ENCODE results near the gene BACE2. TPM values are rescaled to one million over a fixed set of nuclear protein-coding genes. Genes with fewer than 3 reads are reported as not detected.

The BACE2 gene
- total and polyA plus RNA-seq, 5 experiments from 2014 or later, result 0.27 to 2.9 (median 1.7) TPM; not detected in 1

DNA sequence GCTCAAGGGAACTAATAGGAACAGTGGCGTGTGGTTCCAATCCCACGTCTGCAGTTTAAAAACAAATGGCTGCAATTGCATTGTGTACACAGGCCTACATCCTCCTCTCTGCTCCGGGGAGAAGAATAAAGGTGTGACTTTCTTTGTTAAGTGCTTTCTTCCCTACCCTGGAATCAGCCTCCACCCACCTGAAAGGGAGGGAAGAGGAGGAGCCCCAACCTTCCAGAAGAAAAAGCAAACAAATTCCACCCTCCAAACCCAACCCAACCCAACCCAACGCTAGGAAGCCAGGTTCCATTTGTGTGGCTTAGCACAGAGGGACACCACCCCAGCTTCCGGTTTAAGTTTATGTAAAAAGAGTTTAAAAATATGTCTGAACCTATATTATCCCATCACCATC is 11.8 kb upstream of the BACE2 start:
- H3K4me3 Mint-ChIP-seq, result no peak overlapping the region
- DNase-seq (no peak), ATAC-seq (no peak)
- H3K9me3 Mint-ChIP-seq, result peaks cover 0 to 14% (median 7%) of the 10 kb centered on the region in 9 donors
- peaks cover 0 to 18% (median 0%) of the 10 kb centered on the region in 3 donors for H3K36me3 Mint-ChIP-seq
- no peaks in the 10 kb centered on the region for H3K4me1 Mint-ChIP-seq
- H3K27me3 Mint-ChIP-seq, result peaks cover 11 to 40% (median 24%) of the 10 kb centered on the region in 5 donors
- POLR2A ChIA-PET, result no interaction called here
- no peak overlapping the region for H3K27ac Mint-ChIP-seq

DNA sequence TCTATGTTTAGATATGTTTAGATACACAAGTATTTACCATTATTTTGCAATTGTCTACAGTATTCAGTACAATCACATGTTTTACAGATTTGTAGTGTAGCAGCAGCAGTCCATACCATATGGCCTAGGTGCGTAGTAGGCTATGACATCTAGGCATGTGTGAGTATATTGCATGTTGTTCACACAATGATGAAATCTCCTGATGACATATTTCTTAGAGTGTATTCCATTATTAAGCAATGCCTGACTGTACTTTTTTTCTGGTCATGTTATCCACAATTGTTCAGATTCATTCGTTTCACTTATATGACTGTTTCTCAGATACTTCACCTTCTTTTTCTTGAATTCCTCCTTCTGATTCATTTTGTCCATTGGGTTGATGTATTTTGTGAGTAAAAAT is 9.9 kb upstream of the BACE2 start:
- DNase-seq, result no peak
- Mint-ChIP-seq H3K9me3 (peaks cover 0 to 14% (median 7%) of the 10 kb centered on the region in 9 donors), H3K4me3 (no peak overlapping the region)

GRCh38 chr21:41160036-41160435 is 7.9 kb upstream of the BACE2 start:
- ATAC-seq, result no peak
- peaks cover 0 to 14% (median 7%) of the 10 kb centered on the region in 9 donors for H3K9me3 Mint-ChIP-seq
- no peak for DNase-seq
- H3K4me3 Mint-ChIP-seq, result no peak overlapping the region
- peaks cover 10 to 51% (median 11%) of the 10 kb centered on the region in 5 donors for H3K27me3 Mint-ChIP-seq
- no peak overlapping the region for H3K27ac Mint-ChIP-seq
- POLR2A ChIA-PET, result no interaction called here
- H3K36me3 Mint-ChIP-seq, result peaks cover 0 to 12% (median 0%) of the 10 kb centered on the region in 3 donors
- H3K4me1 Mint-ChIP-seq, result no peaks in the 10 kb centered on the region

More for the DNA sequence above, 9.9 kb upstream of the BACE2 start:
- no peak for ATAC-seq
- peaks cover 12 to 50% (median 24%) of the 10 kb centered on the region in 5 donors for H3K27me3 Mint-ChIP-seq
- H3K36me3 Mint-ChIP-seq, result peaks cover 0 to 18% (median 0%) of the 10 kb centered on the region in 3 donors
- H3K27ac Mint-ChIP-seq, result no peak overlapping the region
- POLR2A ChIA-PET, result no interaction called here
- H3K4me1 Mint-ChIP-seq, result no peaks in the 10 kb centered on the region

DNA sequence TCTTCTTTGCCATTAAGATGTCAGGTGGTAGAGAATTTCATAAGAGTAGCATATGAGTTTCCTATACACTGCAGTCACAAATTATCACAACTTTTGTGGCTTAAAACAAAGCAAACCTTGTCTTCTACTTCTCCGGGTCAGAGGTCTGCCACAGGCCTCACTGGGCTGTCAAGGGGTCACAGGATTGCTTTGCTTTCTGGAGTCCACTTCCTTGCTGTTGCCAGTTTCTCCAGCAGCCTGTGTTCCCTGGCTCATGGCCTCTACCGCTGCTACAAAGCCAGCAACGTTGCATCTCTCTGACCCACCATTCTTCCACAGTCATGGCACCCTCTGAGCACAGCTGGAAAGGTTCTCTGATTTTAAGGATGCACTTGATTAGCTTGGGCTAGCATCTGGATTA is 6.5 kb upstream of the BACE2 start:
- H3K27me3 Mint-ChIP-seq, result peaks cover 18 to 65% (median 24%) of the 10 kb centered on the region in 5 donors

DNA sequence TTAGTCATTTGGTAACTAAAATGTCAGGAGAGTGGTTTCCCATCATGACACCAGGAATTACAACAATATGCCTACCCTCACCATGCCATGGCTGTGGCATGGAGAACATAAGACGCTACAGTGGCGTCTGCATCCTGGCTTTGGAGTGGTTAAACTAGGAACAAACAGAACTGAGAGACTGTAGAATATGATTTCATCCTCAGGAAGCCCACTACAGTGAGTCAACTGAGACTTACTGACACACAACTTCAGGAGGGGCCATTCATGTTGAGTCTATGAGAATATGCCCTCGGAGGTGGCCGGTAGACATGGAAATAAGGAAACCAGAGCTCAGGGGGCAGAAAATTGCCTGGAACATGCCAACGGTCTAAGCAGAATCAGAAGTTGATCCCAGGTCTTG is 5.9 kb upstream of the BACE2 start:
- Mint-ChIP-seq H3K27ac (no peak overlapping the region), H3K4me3 (no peak overlapping the region), H3K9me3 (peaks cover 0 to 14% (median 7%) of the 10 kb centered on the region in 9 donors), H3K36me3 (peaks cover 0 to 12% (median 0%) of the 10 kb centered on the region in 3 donors), H3K27me3 (peaks cover 21 to 70% (median 29%) of the 10 kb centered on the region in 5 donors), H3K4me1 (peaks cover 0 to 2% (median 0%) of the 10 kb centered on the region in 4 donors)
- ATAC-seq (no peak), DNase-seq (no peak)
- POLR2A ChIA-PET, result no interaction called here

More for the DNA sequence above, 6.5 kb upstream of the BACE2 start:
- H3K9me3 Mint-ChIP-seq, result peaks cover 0 to 14% (median 7%) of the 10 kb centered on the region in 9 donors
- POLR2A ChIA-PET, result no interaction called here
- ATAC-seq (no peak), DNase-seq (no peak)
- no peak overlapping the region for H3K27ac Mint-ChIP-seq
- H3K36me3 Mint-ChIP-seq, result peaks cover 0 to 12% (median 0%) of the 10 kb centered on the region in 3 donors
- H3K4me1 Mint-ChIP-seq, result no peaks in the 10 kb centered on the region
- H3K4me3 Mint-ChIP-seq, result no peak overlapping the region

DNA sequence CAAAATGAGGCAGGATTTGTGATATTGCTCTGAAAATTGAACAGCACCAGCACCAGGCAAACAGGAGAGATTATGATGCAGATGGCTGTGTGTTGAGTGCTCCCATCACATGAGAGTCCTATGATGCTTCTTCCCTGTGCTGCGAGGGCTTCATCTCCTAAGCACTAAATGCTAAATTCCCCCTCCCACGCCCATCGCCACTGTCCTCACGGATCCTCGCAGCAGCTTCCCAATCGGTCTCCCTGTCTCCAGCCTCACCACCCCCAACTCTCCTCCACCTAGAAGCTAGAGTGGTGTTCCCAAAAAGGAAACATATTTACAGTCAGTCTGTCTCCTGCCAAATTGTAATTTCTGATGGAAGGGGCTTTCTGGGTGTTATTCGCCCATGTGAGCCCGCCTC is 4.9 kb upstream of the BACE2 start:
- POLR2A ChIA-PET, result no interaction called here
- DNase-seq (no peak), ATAC-seq (no peak)
- Mint-ChIP-seq H3K27me3 (peaks cover 21 to 70% (median 29%) of the 10 kb centered on the region in 5 donors), H3K36me3 (peaks cover 0 to 12% (median 0%) of the 10 kb centered on the region in 3 donors), H3K27ac (no peak overlapping the region), H3K9me3 (peaks cover 0 to 10% (median 6%) of the 10 kb centered on the region in 9 donors), H3K4me3 (no peak overlapping the region), H3K4me1 (peaks cover 0 to 2% (median 0%) of the 10 kb centered on the region in 4 donors)

DNA sequence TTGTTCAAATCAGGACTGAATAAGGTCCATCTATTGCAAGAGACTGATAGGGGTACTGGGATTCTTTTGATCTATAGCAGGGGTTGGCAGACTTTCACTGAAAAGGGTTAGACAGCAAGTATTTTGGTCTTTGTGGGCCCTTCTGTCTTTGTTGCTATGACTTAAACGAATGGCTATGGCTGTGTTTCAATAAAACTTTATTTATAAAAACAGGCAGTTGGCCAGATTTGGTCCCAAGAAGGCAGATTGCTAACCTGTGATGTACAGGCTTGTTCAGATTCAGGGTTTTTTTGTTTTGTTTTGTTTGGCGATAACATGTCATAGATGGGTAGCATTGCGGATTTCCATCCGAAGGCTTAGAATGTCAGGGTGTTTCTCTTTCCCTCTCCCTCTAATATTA is 3.9 kb upstream of the BACE2 start:
- Mint-ChIP-seq H3K9me3 (peaks cover 0 to 3% (median 0%) of the 10 kb centered on the region in 9 donors), H3K27ac (no peak overlapping the region), H3K4me1 (peaks cover under 1 to 4% (median 3%) of the 10 kb centered on the region in 4 donors), H3K36me3 (peaks cover 0 to 3% (median 0%) of the 10 kb centered on the region in 3 donors), H3K27me3 (peaks cover 16 to 64% (median 25%) of the 10 kb centered on the region in 5 donors), H3K4me3 (no peak overlapping the region)
- DNase-seq, result no peak
- no peak for ATAC-seq
- POLR2A ChIA-PET, result no interaction called here

GRCh38 chr21:41164981-41165655 is 2.8 kb upstream of the BACE2 start:
- Mint-ChIP-seq H3K9me3 (no peaks in the 10 kb centered on the region), H3K27me3 (peaks cover 24 to 66% (median 32%) of the 10 kb centered on the region in 5 donors), H3K4me3 (peak overlapping the region in 2 of 10 donors; percentile 18 to 31), H3K4me1 (peaks cover 4 to 10% (median 7%) of the 10 kb centered on the region in 4 donors), H3K36me3 (no peaks in the 10 kb centered on the region), H3K27ac (no peak overlapping the region)
- DNase-seq (no peak), ATAC-seq (no peak)
- POLR2A ChIA-PET, result no interaction called here

DNA sequence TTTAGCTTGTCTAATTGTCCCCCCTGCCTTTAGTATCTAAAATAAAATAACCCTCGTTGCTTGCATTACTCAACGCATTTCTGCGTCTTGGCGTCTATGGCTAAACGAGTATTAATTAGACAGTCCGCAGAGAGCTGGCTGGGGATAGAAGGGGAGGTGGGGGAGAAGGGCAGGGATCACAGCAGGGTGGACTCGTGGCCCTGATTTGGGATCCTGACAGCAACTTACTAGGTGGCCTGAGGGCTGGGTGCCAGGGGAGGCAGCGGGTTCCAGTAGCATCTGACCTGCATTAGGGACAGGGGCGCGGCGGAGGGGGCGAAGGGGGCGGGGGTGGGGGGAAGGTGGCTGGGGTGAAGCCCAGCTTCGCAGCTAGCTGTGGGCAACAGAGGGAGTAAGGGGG is 1.1 kb upstream of the BACE2 start:
- Mint-ChIP-seq H3K4me1 (peaks cover 4 to 11% (median 9%) of the 10 kb centered on the region in 4 donors), H3K27ac (peak overlapping the region in 1 of 10 donors; percentile 3), H3K4me3 (peak overlapping the region; percentile 33 to 82 (median 70)), H3K36me3 (no peaks in the 10 kb centered on the region), H3K9me3 (no peaks in the 10 kb centered on the region), H3K27me3 (peaks cover 28 to 72% (median 42%) of the 10 kb centered on the region in 5 donors)
- DNase-seq (no peak), ATAC-seq (no peak)
- POLR2A ChIA-PET, result no interaction called here

- H3K4me1 Mint-ChIP-seq, result peaks cover 4 to 11% (median 9%) of the 10 kb centered on the region in 4 donors
- ATAC-seq, result peak in 1 of 2 donors; percentile 22
- DNase-seq, result no peak
- H3K27ac Mint-ChIP-seq, result peak overlapping the region in 2 of 10 donors; percentile 40 to 67
- H3K9me3 Mint-ChIP-seq, result no peaks in the 10 kb centered on the region
- H3K27me3 Mint-ChIP-seq, result peaks cover 32 to 74% (median 45%) of the 10 kb centered on the region in 5 donors
- POLR2A ChIA-PET, result interaction anchor here (1.0 kb wide), 1 partner anchor 194 kb away, joined by 3 read pairs; the partner anchor contains the start of gene MX2
- H3K36me3 Mint-ChIP-seq, result no peaks in the 10 kb centered on the region
- peak overlapping the region; percentile 66 to 84 (median 80) for H3K4me3 Mint-ChIP-seq
Measured at GRCh38 chr21:41168391-41169257, 664 bp downstream of the BACE2 start.

DNA sequence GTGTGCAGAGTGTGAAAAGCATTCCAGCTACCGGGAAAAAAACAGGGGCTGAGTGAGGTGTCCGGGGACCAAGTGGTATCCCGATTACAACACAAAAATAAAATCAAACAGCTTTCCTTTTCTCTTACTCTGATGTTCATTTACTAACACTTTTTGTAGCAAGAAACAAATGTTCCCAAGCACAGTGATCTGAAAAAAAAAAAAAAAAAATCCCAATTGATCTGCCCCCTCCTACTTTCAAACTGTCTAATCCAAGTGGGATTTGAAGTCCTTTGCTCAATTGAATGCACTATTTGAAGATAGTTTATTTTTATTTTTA is 1.3 kb downstream of the BACE2 start:
- Mint-ChIP-seq H3K27ac (peak overlapping the region in 2 of 10 donors; percentile 40 to 67), H3K4me3 (peak overlapping the region; percentile 66 to 84 (median 80)), H3K4me1 (peaks cover 4 to 11% (median 9%) of the 10 kb centered on the region in 4 donors), H3K36me3 (no peaks in the 10 kb centered on the region), H3K27me3 (peaks cover 33 to 68% (median 42%) of the 10 kb centered on the region in 5 donors), H3K9me3 (no peaks in the 10 kb centered on the region)
- POLR2A ChIA-PET, result interaction anchor here (1.0 kb wide), 1 partner anchor 193 kb away, joined by 3 read pairs; the partner anchor contains the start of gene MX2
- no peak for ATAC-seq
- DNase-seq, result no peak

- POLR2A ChIA-PET, result no interaction called here
Measured at GRCh38 chr21:41169701-41170100, 1.7 kb downstream of the BACE2 start.

More at GRCh38 chr21:41169701-41170100, 1.7 kb downstream of the BACE2 start:
- Mint-ChIP-seq H3K36me3 (no peaks in the 10 kb centered on the region), H3K27me3 (peaks cover 34 to 68% (median 42%) of the 10 kb centered on the region in 5 donors), H3K27ac (peak overlapping the region in 1 of 10 donors; percentile 83), H3K4me1 (peaks cover 4 to 11% (median 9%) of the 10 kb centered on the region in 4 donors), H3K4me3 (peak overlapping the region in 8 of 10 donors; percentile 54 to 84 (median 76)), H3K9me3 (no peaks in the 10 kb centered on the region)
- ATAC-seq (no peak), DNase-seq (no peak)

Measured in naive thymus-derived CD8-positive, alpha-beta T cell (primary cell).